ENCODE results near the gene RGS7.
"Not testable (repeated sequence)": the region's sequence is repeated elsewhere in the genome, so short reads cannot be mapped to it uniquely, and the experiment has no call there.

Gene RGS7

GRCh38 chr1:241331328-241332036 is 25.5 kb downstream of the RGS7 start:
- no peak for DNase-seq

- DNase-seq, result no peak
Observed at GRCh38 chr1:241330619-241331327, 26.2 kb downstream of the RGS7 start.

GRCh38 chr1:241325456-241325855 is 31.5 kb downstream of the RGS7 start:
- no peak for DNase-seq

GRCh38 chr1:241323514-241324195 is 33.4 kb downstream of the RGS7 start:
- DNase-seq, result no peak

GRCh38 chr1:241317676-241318075 is 39.3 kb downstream of the RGS7 start:
- no peak for DNase-seq

- no peak for DNase-seq
Observed at GRCh38 chr1:241316372-241316771, 40.6 kb downstream of the RGS7 start.

GRCh38 chr1:241311056-241311746 is 45.8 kb downstream of the RGS7 start:
- DNase-seq, result no peak

- no peak for DNase-seq
Observed at GRCh38 chr1:241310451-241310850, 46.6 kb downstream of the RGS7 start.

GRCh38 chr1:241309651-241310050 is 47.4 kb downstream of the RGS7 start:
- no peak for DNase-seq

- peak; percentile 88 for DNase-seq
Observed at GRCh38 chr1:241308471-241308870, 48.5 kb downstream of the RGS7 start.

- no peak for DNase-seq
Observed at GRCh38 chr1:241308011-241308410, 49.0 kb downstream of the RGS7 start.

GRCh38 chr1:241306125-241306790 is 50.7 kb downstream of the RGS7 start:
- no peak for DNase-seq

GRCh38 chr1:241302024-241302423 is 55.0 kb downstream of the RGS7 start:
- DNase-seq, result not testable (repeated sequence)

- DNase-seq, result no peak
Observed at GRCh38 chr1:241299347-241299746, 57.7 kb downstream of the RGS7 start.

- no peak for DNase-seq
Observed at GRCh38 chr1:241292973-241293372, 64.0 kb downstream of the RGS7 start.

- DNase-seq, result not testable (repeated sequence)
Observed at GRCh38 chr1:241291548-241291947, 65.5 kb downstream of the RGS7 start.

GRCh38 chr1:241286486-241286885 is 70.5 kb downstream of the RGS7 start:
- DNase-seq, result no peak

- DNase-seq, result no peak
Observed at GRCh38 chr1:241276391-241276790, 80.6 kb downstream of the RGS7 start.

- no peak for DNase-seq
Observed at GRCh38 chr1:241275981-241276380, 81.0 kb downstream of the RGS7 start.

- DNase-seq, result no peak
Observed at GRCh38 chr1:241275226-241275625, 81.8 kb downstream of the RGS7 start.

GRCh38 chr1:241274693-241275092 is 82.3 kb downstream of the RGS7 start:
- DNase-seq, result no peak

- DNase-seq, result no peak
Observed at GRCh38 chr1:241272828-241273227, 84.2 kb downstream of the RGS7 start.

- no peak for DNase-seq
Observed at GRCh38 chr1:241271427-241271826, 85.6 kb downstream of the RGS7 start.

Data from NCI-H345 (cell line).